Immature natural killer cell (primary cell): ENCODE data around the gene RAB6D. TPM values are rescaled to one million over a fixed set of nuclear protein-coding genes. Genes with fewer than 3 reads are reported as not detected.
"Not testable (repeated sequence)": the region's sequence is repeated elsewhere in the genome, so short reads cannot be mapped to it uniquely, and the experiment has no call there.

Source experiments
- DNase-seq, 3 donors: peaks; one replicate each; pipeline ENCODE4 v3.0.0; 2022; ENCODE audit warnings: mixed read lengths in 1 of 3
- H3K27ac Mint-ChIP-seq, 6 donors: one replicate each; pipeline ENCODE4 v1.8.0; 2020; ENCODE audit warnings: mixed read lengths in 6 of 6, mild to moderate bottlenecking in 5 of 6, inconsistent platforms in 4 of 6, moderate library complexity in 3 of 6
- H3K27me3 Mint-ChIP-seq, 3 donors: one replicate each; pipeline ENCODE4 v1.8.0; 2020 to 2021; ENCODE audit warnings: low read depth in 3 of 3, mild to moderate bottlenecking in 3 of 3, mixed read lengths in 3 of 3, moderate library complexity in 3 of 3, inconsistent platforms in 1 of 3
- H3K36me3 Mint-ChIP-seq, 3 donors: one replicate each; pipeline ENCODE4 v1.8.0; 2020; ENCODE audit warnings: mixed read lengths in 3 of 3, inconsistent platforms in 2 of 3, mild to moderate bottlenecking in 2 of 3
- H3K4me1 Mint-ChIP-seq, 2 donors: one replicate each; pipeline ENCODE4 v1.8.0; 2020; ENCODE audit warnings: inconsistent platforms in 2 of 2, mild to moderate bottlenecking in 2 of 2, mixed read lengths in 2 of 2, moderate library complexity in 1 of 2
- H3K4me3 Mint-ChIP-seq, 5 donors: one replicate each; pipeline ENCODE4 v1.8.0; 2020; ENCODE audit warnings: mild to moderate bottlenecking in 5 of 5, mixed read lengths in 5 of 5, inconsistent platforms in 3 of 5, moderate library complexity in 3 of 5
- H3K9me3 Mint-ChIP-seq, 6 donors: one replicate each; pipeline ENCODE4 v1.8.0; 2020; ENCODE audit warnings: mild to moderate bottlenecking in 6 of 6, mixed read lengths in 6 of 6, inconsistent platforms in 4 of 6, moderate library complexity in 3 of 6
- polyA plus RNA-seq, 3 donors: library from polyadenylated mRNA; unstranded; fragments of 300-500 nt; fragmentation: Illumina TruSeq; gene quantifications; one replicate each; pipeline ENCODE4 v1.2.3, GENCODE V29; 2021

Gene RAB6D
- polyA plus RNA-seq, 3 donors from 2014 or later: 0.06 TPM; not detected in 2

DNA sequence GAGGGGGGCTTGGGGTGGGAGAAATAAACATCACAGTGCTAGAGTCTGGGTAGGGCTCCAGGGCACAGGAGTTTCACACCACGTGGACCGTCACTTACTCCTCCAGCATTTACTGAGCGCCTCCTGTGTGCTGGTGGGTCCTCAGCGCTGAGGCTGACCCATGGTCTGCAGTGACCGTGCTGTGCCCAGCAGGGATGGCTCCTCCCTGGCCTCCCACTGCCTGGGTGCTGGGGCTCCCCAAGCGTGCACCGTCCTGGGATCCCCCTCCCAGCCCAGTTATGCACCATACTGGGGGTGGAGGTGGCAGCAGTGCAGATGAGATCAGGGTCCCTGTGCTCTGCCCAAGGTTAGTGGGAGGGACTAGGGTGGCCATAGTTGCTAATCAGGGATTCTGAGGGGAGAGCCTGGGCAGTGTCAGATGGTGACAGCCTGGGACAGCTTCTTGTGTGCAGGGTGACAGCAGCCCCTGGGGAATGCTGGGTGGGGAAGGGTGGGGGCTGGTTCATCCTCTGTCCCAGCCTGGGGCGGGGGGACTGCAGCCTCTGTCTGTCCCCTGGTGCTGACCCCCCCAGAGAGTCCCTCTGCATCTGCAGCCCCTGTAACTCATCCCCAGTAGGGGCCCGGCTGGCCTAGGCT is 26.6 kb upstream of the RAB6D start:
- not testable (repeated sequence) for H3K4me3 Mint-ChIP-seq, H3K27me3 Mint-ChIP-seq, DNase-seq, H3K4me1 Mint-ChIP-seq, H3K36me3 Mint-ChIP-seq, H3K9me3 Mint-ChIP-seq, H3K27ac Mint-ChIP-seq

DNA sequence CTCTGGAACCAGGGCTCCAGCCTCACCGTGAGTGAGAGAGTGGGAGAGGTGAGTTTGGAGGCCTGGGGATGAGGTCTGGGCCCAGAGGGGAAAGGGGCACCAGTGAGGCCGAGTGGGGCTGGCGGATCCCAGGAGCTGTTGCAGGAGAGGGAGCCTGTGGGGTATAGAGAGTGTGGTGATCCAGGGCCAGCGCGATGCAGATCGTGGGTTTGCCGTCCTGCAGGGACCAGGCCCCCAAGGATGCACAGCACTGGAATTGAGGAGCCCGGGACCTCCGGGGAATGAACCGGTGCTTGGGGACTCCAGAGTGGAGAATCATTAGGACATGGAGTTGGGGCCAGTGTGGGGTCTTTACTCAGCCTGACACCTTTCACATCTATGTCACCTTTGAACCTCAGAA is 25.7 kb upstream of the RAB6D start:
- H3K4me1 Mint-ChIP-seq: no peaks in the 10 kb centered on the region

DNA sequence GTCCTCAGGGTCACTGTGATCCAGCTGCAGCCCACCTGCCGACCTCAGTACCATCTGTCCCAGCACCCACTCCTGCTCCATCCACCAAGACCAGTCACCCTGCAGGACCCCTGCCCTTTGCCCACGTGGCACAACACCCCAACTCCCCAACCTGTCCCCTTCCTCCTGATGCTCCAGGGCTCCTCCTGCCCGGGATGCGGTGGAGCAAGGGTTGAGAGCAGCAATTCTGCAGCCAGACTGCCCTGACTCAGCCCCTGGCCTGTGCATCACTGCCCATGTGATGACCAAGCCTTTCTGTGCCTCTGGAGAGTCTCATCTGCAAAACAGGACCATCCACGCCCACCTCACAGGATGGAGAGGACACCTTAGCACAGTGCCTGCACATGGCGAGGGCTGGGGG is 24.9 kb upstream of the RAB6D start:
- H3K27me3 Mint-ChIP-seq: not testable (repeated sequence)

More for the DNA sequence above, 25.7 kb upstream of the RAB6D start:
- H3K9me3 Mint-ChIP-seq: no peaks in the 10 kb centered on the region
- H3K27ac Mint-ChIP-seq: no peak overlapping the region
- no peaks in the 10 kb centered on the region for H3K36me3 Mint-ChIP-seq
- no peak for DNase-seq
- H3K27me3 Mint-ChIP-seq: peaks cover 0 to 5% (median 3%) of the 10 kb centered on the region in 3 donors
- H3K4me3 Mint-ChIP-seq: no peak overlapping the region

DNA sequence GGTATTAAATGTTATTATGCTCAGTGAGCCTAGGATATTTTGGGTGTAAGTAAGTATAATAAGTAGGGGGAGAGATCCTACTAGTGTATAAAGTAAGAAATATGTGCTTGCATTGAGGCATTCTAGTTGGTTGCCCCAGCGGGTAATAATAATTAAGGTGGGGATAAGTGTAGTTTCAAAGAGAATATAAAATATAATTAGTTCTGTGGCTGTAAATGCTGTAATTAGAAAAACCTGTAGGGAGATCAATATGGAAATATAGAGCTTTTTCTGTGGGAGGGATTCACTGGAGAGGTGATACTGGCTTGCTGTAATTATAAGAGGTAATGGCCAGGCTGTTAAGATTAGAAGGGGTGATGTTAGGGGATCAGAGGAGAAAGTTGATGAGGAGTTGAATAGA is 9.1 kb upstream of the RAB6D start:
- not testable (repeated sequence) for H3K4me3 Mint-ChIP-seq, H3K36me3 Mint-ChIP-seq, H3K4me1 Mint-ChIP-seq, DNase-seq, H3K9me3 Mint-ChIP-seq, H3K27ac Mint-ChIP-seq, H3K27me3 Mint-ChIP-seq

More for the DNA sequence above, 24.9 kb upstream of the RAB6D start:
- H3K27ac Mint-ChIP-seq, H3K4me1 Mint-ChIP-seq, H3K4me3 Mint-ChIP-seq, H3K36me3 Mint-ChIP-seq, DNase-seq, H3K9me3 Mint-ChIP-seq: not testable (repeated sequence)

DNA sequence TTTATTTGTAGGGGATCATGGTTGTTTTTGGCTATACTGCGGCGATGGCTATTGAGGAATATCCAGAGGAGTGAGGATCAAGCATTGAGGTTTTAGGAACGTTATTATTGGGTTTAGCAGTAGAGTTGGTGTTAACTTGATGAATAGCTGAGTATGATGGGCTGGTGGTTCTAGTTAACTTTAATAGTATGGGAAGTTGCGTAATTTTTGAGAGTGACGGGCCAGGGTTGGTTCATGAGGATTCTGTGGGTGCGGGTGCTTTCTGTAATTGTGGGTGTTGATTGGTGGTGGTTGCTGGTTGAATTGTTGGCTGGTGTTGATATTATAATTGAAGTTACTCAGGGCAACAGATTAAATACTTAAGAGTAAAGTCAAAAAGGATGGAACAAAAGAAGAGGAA is 6.0 kb upstream of the RAB6D start:
- Mint-ChIP-seq H3K4me3 (no peak overlapping the region), H3K27me3 (peaks cover 3 to 10% (median 4%) of the 10 kb centered on the region in 3 donors), H3K9me3 (no peaks in the 10 kb centered on the region), H3K27ac (no peak overlapping the region), H3K4me1 (no peaks in the 10 kb centered on the region), H3K36me3 (no peaks in the 10 kb centered on the region)
- DNase-seq: no peak

DNA sequence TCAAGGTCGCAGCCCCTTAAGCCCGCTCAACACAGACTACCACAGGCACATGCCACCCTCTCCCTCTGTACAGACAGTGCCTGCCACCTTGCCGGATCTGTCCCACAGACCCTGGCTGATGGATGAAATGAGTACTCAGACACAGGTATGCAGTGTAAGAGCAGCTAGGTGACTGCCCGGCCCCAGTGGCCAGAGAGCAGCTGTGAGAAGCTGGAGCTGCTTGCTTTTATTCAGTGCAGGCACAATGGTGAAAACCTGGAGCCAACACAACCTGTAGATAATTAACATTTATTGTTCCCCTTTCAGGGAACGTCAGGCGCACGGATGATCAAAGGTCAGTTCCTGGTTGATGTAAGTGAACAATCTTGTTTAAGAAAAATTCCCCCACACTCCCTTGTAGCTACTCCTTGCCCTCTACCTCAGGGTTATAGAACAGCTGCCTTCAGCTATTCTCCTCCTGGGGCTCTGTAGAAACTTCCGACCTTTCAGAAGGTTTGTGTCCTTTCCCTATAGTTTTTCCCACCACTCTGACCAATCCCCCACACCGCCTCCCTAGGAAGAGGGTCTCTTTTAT is 4.6 kb upstream of the RAB6D start:
- not testable (repeated sequence) for H3K4me1 Mint-ChIP-seq, H3K36me3 Mint-ChIP-seq, DNase-seq, H3K9me3 Mint-ChIP-seq, H3K4me3 Mint-ChIP-seq, H3K27ac Mint-ChIP-seq
- peaks cover 8 to 11% (median 10%) of the 10 kb centered on the region in 3 donors for H3K27me3 Mint-ChIP-seq

DNA sequence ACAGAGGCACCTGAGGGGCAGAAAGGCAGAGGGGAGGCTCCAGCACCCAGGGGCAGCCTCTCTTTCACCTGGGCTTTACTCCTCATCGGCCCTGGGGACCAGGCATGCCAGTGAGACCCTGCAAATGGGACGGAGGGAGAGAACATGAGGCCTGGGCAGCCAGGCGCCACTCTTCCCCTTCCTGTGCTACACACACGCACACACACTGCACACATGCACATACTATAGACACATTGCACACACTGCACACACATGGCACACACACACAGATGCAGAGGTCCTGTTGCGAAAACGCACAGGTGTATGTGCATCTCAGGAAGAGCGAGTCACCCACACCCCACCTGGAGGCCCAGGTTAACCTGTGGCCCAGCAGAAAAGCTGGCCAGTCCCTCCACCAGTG is 3.4 kb upstream of the RAB6D start:
- DNase-seq: no peak
- H3K27me3 Mint-ChIP-seq: peaks cover 8 to 12% (median 9%) of the 10 kb centered on the region in 3 donors
- peaks cover 0 to 3% (median 0%) of the 10 kb centered on the region in 6 donors for H3K9me3 Mint-ChIP-seq
- H3K27ac Mint-ChIP-seq: no peak overlapping the region
- no peaks in the 10 kb centered on the region for H3K36me3 Mint-ChIP-seq
- no peak overlapping the region for H3K4me3 Mint-ChIP-seq
- peaks cover 0 to 8% of the 10 kb centered on the region in 2 donors for H3K4me1 Mint-ChIP-seq

DNA sequence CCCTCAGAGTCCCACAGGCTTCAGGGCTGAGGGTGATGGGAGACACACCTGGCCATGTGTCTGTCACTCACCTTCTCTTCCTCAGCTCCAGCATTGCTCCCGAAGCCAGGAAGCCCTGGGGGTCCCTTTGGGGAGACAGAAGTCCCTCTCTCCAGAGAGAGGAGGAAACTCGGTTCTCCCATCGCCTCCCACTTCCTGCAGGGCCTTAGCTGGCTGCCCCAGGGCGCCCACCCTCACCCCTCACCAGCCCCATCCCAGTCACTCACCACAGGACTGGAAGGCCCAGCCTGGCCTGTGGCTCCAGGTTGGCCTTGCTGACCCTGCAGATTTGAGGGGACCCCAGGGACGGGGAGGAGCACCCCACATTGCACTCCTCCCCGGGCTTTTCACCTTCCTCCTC is 2.7 kb upstream of the RAB6D start:
- Mint-ChIP-seq H3K27ac (no peak overlapping the region), H3K9me3 (peaks cover 0 to 3% (median 0%) of the 10 kb centered on the region in 6 donors), H3K36me3 (no peaks in the 10 kb centered on the region), H3K4me1 (peaks cover 0 to 8% of the 10 kb centered on the region in 2 donors), H3K4me3 (no peak overlapping the region), H3K27me3 (peaks cover 8 to 13% (median 12%) of the 10 kb centered on the region in 3 donors)
- no peak for DNase-seq

DNA sequence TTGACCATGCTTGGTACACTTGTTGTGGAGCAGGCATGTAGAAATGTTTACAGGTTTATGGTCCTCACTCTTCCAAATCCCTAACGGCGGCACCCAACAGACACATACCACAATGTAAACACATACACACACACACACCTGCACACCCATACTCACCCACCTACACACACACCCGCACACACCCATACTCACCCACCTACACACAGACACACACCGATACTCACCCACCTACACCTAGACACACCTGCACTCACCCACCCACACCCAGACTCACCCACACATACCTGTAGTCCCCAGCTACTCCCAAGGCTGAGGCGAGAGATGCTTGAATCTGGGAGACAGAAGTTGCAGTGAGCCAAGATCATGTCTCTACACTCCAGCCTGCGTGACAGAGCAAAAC is 1.5 kb upstream of the RAB6D start:
- H3K27me3 Mint-ChIP-seq: peaks cover 12 to 13% (median 12%) of the 10 kb centered on the region in 3 donors
- no peaks in the 10 kb centered on the region for H3K36me3 Mint-ChIP-seq
- peaks cover 0 to 8% of the 10 kb centered on the region in 2 donors for H3K4me1 Mint-ChIP-seq
- no peak for DNase-seq
- no peak overlapping the region for H3K27ac Mint-ChIP-seq
- peaks cover 0 to 3% (median 0%) of the 10 kb centered on the region in 6 donors for H3K9me3 Mint-ChIP-seq
- no peak overlapping the region for H3K4me3 Mint-ChIP-seq

DNA sequence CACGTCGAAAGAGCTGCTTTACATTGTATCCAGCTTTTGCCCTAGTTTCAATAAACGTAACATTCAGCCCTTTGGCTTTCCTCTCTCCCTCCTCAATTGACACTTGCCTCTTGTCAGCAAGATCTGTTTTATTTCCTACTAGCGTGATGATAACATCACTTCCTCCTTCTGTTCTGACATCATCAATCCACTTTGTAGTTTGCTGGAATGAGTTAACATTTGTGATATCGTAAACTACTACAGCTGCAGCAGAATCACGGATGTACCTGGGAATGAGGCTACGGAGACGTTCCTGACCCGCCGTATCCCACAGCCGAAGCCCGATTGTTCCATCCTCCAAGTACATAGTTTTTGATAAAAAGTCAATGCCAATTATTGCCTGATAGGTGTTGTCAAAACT is 755 bp downstream of the RAB6D start:
- DNase-seq, H3K36me3 Mint-ChIP-seq, H3K9me3 Mint-ChIP-seq, H3K27ac Mint-ChIP-seq, H3K4me1 Mint-ChIP-seq: not testable (repeated sequence)
- peak overlapping the region in 1 of 5 donors; percentile 3 for H3K4me3 Mint-ChIP-seq
- H3K27me3 Mint-ChIP-seq: peaks cover 12 to 13% (median 12%) of the 10 kb centered on the region in 3 donors

DNA sequence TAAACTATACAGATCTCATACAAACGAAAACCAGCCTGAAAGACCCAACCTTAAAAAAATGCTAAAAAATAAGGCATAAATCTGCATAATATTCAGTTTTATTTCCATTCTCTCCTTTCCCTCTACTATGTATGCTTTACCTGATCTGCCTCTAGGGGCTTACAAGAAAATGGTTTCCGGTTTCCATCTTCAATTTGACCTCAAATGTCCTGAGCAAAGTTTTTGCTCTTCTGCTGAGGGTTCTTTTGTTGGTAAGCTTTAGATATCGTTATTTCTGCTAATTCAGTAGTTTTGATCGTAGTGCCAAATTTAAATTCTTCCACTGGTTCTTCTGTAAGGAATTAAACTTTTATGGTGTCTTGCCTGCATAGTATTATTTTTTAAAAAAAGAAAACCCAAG is 2.2 kb downstream of the RAB6D start:
- peaks cover 11 to 15% (median 11%) of the 10 kb centered on the region in 3 donors for H3K27me3 Mint-ChIP-seq
- not testable (repeated sequence) for DNase-seq, H3K36me3 Mint-ChIP-seq, H3K4me3 Mint-ChIP-seq, H3K4me1 Mint-ChIP-seq, H3K9me3 Mint-ChIP-seq, H3K27ac Mint-ChIP-seq

DNA sequence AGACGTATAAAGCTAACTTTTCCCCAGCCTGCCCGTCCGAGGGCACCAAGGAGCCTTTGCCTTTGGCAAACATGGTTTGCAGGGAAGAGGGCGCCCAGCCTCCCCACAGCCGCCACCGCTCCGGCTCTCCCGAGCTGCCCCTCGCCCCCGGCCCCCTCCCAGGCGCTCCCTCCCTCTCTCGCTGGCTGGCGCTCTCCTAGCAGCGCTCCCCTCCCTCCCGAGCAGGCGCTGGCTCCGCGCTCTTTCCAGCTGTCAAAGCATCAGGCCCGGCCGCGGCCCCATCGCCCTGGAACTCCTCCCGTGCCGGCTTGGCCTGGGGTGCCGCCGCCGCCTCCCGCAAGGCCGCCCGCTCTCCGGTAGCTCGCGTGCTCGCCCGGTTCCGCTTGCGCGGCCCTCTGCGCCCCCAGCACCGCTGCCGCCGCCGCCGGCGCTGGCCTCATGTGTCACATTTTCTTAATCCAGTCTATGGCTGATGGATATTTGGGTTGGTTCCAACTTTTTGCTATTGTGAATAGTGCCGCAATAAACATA is 10.7 kb downstream of the RAB6D start:
- not testable (repeated sequence) for H3K9me3 Mint-ChIP-seq, DNase-seq, H3K27ac Mint-ChIP-seq, H3K4me1 Mint-ChIP-seq, H3K36me3 Mint-ChIP-seq, H3K4me3 Mint-ChIP-seq
- H3K27me3 Mint-ChIP-seq: peaks cover 6 to 11% (median 11%) of the 10 kb centered on the region in 3 donors

DNA sequence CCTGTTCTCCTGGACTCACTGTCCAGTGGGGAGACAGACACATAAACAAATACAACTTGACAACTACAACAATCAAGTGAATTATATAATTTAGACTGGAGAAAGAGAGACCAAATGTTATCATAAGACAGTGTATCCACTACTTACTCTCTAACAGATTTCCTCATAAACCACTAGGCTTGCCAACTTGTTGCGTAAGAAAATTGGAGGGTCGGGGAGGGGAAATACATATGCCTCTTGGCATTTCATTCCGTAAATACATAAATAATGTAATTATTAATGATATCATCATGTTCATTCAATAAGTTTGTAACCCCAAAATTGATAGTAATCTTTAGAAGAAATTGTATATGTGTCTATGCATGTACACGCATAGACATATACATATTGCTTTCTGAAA is 14.9 kb downstream of the RAB6D start:
- no peaks in the 10 kb centered on the region for H3K36me3 Mint-ChIP-seq
- no peak overlapping the region for H3K4me3 Mint-ChIP-seq
- H3K27ac Mint-ChIP-seq: no peak overlapping the region
- H3K27me3 Mint-ChIP-seq: peaks cover under 1 to 13% (median 3%) of the 10 kb centered on the region in 3 donors
- DNase-seq: no peak
- no peaks in the 10 kb centered on the region for H3K4me1 Mint-ChIP-seq
- no peaks in the 10 kb centered on the region for H3K9me3 Mint-ChIP-seq

DNA sequence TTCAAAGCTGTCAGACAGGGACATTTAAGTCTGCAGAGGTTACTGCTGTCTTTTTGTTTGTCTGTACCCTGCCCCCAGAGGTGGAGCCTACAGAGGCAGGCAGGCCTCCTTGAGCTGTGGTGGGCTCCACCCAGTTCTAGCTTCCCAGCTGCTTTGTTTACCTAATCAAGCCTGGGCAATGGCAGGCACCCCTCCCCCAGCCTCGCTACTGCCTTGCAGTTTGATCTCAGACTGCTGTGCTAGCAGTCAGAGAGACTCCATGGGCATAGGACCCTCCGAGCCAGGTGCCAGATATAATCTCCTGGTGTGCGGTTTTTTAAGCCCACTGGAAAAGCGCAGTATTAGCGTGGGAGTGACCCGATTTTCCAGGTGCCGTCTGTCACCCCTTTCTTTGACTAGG is 16.9 kb downstream of the RAB6D start:
- not testable (repeated sequence) for H3K27me3 Mint-ChIP-seq, H3K4me1 Mint-ChIP-seq, H3K4me3 Mint-ChIP-seq, DNase-seq, H3K9me3 Mint-ChIP-seq, H3K27ac Mint-ChIP-seq, H3K36me3 Mint-ChIP-seq

DNA sequence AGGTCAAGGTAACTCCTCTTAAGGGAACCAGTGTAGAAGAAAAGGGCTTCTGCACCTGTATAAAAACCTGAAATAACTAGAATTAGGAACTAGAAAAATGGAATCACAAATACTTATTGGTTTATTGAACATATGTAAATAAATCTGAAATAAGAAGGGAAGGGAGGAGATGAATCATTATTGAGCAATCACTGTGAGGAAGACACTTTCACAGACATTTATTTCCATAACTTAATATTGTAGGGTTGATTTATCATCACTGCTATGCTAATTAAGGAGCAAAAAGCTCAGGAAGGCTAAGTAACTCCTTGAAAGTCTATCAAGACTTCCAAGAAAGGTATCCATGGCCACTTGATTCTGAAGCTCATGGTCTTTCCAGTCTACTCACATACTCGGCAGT is 24.7 kb downstream of the RAB6D start:
- peaks cover 2 to 13% (median 8%) of the 10 kb centered on the region in 3 donors for H3K27me3 Mint-ChIP-seq
- not testable (repeated sequence) for H3K9me3 Mint-ChIP-seq, H3K27ac Mint-ChIP-seq, H3K36me3 Mint-ChIP-seq, H3K4me1 Mint-ChIP-seq, H3K4me3 Mint-ChIP-seq, DNase-seq
